KBM-7 (cell line): ENCODE data around the gene RAB5B.

ENCODE experiments used
- DNase-seq: peaks from one replicate; pipeline ENCODE4 v3.0.0-alpha.2; 2015
- in situ Hi-C: fragments of 300-500 bp; cut with MboI; formaldehyde crosslinking; loops from 2 replicates; pipeline ENCODE4 v1.14.3; 2020; ENCODE audit warnings: low sequenced_read_pairs, low pct_unique_long_range_greater_than_20kb, mixed read lengths

The RAB5B gene

DNA sequence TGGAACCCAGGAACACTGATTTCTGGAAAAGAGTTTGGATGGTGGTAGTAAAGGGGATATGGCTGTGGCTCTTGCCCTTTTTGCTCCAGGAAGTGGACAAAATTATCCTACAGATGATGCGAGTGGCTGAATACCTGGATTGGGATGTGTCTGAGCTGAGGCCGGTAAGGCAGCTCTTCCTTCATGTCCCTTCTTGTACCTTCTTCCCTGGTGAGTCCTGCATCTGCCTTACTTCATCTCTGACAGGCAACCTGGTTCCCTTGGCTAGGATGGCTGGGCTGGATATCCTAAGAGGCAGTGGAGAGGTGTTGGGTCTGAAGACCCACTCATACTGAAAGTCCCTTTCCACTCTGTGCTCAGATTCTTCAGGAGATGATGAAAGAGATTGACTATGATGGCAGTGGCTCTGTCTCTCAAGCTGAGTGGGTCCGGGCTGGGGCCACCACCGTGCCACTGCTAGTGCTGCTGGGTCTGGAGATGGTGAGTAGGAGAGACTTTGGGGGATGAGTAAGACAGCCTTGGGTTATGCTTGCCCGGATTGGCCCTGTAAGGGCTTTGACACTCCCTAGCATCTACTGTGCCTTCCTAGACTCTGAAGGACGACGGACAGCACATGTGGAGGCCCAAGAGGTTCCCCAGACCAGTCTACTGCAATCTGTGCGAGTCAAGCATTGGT, 34.9 kb upstream of the RAB5B start:
- in situ Hi-C loops = no loop called here
- no peak for DNase-seq

DNA sequence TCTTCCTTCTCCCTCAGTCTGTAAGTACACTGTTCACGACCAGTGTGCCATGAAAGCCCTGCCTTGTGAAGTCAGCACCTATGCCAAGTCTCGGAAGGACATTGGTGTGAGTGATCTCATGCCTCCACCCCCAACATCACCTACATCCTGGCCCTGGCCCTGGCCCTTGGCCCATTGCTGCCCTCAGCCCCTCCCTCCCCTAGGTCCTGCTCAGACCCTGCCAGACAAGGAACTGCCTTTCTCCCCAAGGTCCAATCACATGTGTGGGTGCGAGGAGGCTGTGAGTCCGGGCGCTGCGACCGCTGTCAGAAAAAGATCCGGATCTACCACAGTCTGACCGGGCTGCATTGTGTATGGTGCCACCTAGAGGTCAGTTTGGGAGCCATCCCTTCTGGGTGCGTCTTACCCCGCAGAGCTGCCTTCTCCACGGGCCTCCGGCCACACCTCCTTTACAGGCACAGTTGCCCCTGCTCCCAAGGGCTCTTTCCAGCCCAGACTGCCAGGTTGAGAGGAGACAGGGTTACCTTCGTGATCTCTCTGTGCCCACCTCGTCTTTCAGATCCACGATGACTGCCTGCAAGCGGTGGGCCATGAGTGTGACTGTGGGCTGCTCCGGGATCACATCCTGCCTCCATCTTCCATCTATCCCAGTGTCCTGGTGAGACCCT, 33.7 kb upstream of the RAB5B start:
- peak; percentile 88 for DNase-seq
- in situ Hi-C loops = no loop called here

DNA sequence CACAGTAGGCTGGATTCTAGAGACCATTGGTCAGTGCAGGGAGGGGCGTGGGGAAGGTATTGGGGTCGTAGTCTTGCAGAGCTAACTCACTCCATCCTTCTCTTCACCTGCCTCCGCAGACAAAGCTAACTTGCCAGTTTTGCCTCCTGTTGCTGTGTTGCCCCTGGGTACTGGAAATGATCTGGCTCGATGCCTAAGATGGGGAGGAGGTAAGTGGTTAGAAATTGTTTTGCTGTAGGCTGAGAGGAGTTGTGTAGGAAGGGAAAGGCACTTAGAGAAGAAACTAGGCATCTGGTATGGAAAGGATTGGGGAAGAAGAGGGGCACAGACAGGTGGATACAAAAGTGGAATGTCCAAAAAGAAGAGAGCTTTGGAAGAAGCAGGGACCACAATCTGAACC, 31.8 kb upstream of the RAB5B start:
- in situ Hi-C loops = no loop called here
- DNase-seq = no peak

DNA sequence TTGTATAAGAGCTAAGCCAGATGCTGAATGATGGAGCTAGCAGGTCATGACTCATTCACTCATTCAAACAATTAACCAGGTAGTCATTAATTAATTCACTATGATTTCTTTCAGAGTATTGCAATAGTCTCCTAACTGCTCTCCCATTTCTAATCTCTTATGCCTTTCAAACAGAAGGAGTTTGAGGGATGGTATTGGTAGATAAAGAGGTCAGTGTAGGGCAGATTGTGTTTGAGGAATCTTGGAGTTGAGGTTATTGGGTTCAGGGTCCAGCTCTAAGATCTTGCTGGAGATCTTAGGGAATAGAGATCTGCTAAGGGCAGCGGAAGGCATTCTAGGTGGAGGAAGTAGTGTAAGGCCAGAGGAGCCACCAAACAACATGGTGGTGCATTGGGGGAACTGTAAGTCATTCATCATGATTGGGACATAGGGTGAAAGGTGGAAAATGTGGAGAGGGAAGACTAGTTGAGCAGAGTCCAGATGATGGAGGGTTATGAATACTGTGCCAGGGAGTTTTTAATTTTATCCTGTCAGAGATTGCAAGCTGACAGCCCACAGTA, 31.2 kb upstream of the RAB5B start:
- in situ Hi-C loops = no loop called here
- DNase-seq = no peak

DNA sequence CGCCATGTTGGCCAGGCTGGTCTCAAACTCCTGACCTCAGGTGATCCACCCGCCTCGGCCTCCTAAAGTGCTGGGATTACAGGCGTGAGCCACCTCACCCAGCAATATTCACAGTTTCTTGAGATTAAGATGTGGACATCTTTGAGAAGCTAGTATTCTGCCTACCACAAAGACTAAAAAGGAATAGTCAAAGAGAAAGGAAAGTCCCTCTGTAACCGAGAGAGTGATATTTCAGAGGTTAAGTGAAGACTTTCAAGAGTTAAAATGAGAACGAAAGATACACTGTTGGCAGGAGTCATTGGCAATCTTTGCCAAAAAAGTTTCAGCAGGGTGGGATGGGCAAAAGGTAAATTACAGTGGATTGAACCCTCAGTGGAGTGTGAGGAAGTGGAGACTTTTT, 27.3 kb upstream of the RAB5B start:
- in situ Hi-C loops = no loop called here
- DNase-seq = no peak

DNA sequence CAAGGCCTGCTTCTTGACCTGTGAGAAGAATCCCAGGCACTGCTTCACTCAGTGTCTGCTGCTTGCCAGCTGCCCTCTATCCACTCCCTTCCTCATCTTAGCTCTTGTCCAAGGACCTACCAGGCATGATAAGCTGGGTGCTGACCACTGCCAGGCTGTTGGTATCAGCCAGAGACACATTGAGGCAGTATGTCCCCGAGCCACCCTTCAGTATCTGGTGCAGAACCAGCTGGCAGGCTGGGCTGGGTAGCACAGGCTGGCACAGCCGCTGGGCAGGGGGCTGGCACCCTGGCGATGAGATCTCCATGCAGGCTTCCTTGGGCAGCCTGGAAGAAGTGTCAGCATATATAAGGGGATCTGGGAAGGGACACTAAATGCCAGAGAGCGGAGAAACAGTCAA, 18.5 kb upstream of the RAB5B start:
- in situ Hi-C loops = no loop called here
- no peak for DNase-seq

DNA sequence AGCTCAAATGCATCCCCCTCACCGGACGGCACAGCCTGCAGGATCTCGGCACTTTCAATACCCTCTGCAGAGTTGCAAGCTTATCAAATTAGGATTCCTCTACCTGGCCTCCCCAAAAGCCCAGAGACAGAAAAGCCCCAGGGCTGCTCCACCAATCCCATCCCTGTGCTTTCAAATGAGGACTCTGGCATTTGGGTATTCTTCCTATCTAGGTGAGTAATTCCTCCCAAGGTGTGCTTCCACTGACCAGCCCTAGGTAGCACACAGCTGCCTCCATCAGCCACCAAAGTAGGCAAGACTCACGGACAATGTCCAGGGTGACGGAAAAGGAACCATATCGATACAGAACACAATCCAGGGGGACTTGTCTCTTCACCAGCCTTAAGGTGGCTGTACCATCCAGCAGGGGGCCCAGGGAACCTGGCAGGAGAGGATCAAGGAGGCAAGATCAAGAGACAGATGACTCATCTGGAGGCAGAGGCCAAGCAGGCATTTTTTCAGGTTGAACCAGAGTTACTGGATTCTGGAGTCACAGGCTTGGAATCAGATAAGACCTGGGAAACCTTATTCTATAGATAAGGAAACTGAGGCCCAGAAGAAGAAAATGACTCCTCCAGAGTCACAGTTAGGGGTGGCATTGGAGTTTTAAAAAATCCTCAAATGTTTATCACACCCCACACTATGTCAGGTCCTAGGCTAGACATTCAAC, 17.9 kb upstream of the RAB5B start:
- in situ Hi-C loops = no loop called here
- peak; percentile 46 for DNase-seq

DNA sequence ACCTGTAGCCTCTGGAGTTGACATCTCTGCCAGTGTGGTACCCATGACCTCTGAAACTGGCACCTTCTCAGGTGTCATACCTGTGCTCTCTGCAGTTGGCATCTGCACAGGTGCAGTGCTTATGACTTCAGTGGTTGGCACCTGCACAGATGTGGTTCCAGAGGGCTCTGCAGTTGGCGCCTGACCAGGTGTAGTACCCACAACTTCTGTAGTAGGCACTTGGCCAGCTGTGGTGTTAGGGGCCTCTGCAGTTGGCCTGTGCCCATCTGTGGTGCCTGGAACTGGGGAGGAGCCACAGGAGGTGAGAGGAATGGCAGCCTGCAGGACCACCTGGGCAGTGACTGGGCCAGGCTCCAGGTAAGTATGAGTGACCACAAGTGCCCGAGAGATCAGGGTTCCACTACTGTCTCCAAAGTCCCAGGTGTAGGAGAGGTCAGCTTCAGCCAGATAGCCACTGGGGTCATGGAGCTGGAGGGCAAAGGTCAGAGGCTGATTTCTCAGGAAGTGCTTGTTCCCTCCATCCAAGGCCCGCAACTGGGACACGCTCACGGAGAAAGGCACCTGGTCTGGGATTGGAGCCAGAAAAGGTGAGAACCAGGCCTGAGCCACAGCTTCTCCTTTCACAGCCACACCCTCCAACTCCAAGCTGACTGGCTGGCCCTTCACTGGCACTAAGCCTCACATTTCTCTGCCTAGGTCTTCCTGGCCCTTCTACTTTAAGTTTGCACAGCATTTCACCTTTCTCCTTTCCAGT, 16.6 kb upstream of the RAB5B start:
- in situ Hi-C loops = no loop called here
- no peak for DNase-seq

DNA sequence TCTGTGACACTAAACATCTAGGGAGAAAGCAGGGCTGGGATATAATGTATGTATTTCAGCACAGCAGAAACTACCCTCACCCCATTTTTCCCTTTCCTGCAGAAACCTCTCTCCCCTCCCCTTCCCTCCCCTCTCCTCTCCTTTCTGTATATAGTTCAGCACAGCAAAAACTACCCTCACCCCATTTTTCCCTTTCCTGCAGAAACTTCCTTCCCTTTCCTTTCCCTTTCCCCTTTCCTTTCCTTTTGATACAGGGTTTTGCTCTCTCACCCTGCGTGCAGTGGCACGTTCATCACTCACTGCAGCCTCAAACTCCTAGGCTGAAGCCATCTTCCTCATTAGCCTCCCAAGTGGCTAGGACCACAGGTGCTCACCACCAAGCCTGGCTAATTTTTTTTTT, 10.1 kb upstream of the RAB5B start:
- in situ Hi-C loops = no loop called here
- DNase-seq = no peak

DNA sequence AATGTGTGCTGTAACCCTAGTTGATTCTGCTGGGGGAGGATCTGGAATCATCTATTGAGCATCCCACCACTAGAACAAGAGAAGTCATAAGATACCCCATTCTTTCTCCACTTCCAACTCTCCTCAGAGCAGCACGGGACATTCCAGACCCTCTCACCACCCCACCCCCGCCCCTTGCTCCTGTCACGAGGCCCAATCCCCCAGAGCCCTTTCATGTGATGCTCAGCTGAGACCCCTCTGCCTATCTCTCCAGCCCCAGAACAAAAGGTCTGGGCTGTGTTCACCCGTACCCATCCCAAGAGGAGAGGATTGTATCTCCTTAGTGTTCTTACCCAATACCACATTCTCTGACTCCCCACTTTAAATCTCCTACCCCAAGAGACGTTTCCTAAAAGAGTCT, 8.6 kb upstream of the RAB5B start:
- in situ Hi-C loops = no loop called here
- no peak for DNase-seq

DNA sequence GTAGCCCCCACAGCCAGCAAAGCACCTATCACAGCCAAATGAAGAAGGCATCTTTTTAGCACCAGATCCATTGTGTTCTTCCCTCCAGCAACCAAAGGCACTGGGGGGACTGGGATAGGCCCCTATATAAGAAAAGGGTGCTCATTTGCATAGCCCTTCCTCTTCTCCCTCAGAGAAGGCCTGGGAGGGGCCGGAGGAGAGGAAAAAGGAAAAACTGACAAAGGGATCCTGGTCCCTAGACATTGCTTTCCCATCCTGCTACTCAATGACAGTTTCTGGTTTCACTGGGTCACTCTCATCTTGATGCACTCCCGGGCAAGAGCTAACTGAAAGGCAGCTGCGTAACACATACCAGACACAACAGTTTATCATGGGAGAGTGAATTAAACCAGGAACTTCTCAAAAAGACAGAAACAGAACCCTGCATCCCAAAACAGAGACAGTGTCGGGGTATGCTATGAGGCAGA, 7.9 kb upstream of the RAB5B start, which contains the start of gene PMEL:
TSS of gene PMEL (minus strand) at position 102 of the 467 bp plus-strand sequence. CDS start at position 71, 31 bp downstream.
- DNase-seq = peak; percentile 26
- in situ Hi-C loops = no loop called here

DNA sequence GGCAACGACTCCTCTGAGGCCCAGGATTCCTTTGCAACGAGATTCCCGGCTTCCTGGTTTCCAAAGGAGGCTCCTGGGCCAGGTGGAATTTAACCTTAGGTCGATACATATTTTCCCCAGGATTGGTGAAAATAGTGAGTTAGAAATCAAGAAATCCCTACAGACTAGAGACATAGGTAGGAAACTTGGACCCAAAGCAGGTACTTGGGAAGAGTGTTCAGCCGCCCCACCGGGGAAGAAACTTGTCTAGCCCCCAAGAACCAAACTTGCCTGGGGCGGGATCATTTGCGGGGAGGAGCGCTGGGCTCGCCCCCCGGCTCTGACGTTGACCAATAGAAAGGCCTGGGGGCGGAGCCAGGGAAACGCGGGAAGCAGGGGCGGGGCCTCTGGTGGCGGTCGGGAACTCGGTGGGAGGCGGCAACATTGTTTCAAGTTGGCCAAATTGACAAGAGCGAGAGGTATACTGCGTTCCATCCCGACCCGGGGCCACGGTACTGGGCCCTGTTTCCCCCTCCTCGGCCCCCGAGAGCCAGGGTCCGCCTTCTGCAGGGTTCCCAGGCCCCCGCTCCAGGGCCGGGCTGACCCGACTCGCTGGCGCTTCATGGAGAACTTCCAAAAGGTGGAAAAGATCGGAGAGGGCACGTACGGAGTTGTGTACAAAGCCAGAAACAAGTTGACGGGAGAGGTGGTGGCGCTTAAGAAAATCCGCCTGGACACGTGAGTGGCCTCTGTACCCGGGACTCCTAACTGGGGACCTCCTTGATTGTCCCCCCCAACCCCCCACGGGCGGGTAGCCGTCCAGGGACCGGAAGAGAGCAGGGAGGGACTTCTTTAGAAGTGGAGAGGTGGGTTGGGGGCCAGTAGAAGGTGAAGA, 7.2 kb upstream of the RAB5B start, which contains the start of gene CDK2:
TSS of gene CDK2 (plus strand) at position 423 of the 874 bp plus-strand sequence. CDS start at position 602, 179 bp downstream.
- in situ Hi-C loops = no loop called here
- peak; percentile 89 for DNase-seq

DNA sequence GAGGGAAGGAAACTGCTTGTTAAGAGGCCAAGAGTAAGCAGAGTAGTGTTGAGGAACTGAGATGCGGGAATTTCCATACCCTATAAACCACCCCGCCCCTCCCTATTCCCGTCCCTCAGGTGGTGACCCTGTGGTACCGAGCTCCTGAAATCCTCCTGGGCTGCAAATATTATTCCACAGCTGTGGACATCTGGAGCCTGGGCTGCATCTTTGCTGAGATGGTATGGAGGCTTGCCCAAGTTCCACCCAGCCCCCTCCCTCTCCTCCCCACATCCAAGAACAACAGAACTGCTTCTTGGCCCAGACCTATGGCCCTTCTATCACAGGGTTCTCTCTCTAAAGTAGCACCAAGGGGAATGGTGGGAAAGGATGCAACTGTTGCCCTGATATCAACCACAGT, 4.5 kb upstream of the RAB5B start:
- in situ Hi-C loops = no loop called here

DNA sequence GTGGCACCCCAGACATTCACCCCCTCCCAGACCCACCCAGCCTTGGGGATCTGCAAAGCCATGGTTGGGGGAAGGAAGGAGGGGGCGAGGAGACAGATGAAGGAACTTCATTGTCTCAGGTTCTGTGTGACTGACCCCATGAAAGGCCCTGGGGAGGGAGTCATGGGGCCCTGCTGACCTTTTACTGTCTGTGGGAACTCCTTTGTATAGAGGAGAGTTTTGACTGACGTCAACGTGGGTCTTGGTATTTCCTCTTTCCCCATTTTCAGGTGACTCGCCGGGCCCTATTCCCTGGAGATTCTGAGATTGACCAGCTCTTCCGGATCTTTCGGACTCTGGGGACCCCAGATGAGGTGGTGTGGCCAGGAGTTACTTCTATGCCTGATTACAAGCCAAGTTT, 3.1 kb upstream of the RAB5B start:
- DNase-seq = no peak
- in situ Hi-C loops = no loop called here

More for the DNA sequence above, 4.5 kb upstream of the RAB5B start:
- no peak for DNase-seq

DNA sequence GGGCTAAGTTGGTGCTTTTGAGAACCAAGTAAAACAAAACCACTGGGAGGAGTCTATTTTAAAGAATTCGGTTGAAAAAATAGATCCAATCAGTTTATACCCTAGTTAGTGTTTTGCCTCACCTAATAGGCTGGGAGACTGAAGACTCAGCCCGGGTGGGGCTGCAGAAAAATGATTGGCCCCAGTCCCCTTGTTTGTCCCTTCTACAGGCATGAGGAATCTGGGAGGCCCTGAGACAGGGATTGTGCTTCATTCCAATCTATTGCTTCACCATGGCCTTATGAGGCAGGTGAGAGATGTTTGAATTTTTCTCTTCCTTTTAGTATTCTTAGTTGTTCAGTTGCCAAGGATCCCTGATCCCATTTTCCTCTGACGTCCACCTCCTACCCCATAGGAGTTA, 1.8 kb upstream of the RAB5B start:
- in situ Hi-C loops = no loop called here
- no peak for DNase-seq

DNA sequence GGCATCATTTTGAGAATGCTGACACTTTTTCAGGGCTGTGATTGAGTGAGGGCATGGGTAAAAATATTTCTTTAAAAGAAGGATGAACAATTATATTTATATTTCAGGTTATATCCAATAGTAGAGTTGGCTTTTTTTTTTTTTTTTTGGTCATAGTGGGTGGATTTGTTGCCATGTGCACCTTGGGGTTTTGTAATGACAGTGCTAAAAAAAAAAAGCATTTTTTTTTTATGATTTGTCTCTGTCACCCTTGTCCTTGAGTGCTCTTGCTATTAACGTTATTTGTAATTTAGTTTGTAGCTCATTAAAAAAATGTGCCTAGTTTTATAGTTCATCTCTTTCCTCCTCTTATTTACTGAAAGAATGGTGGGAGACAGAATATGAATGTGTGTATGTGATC, 1.4 kb upstream of the RAB5B start:
- DNase-seq = no peak
- in situ Hi-C loops = no loop called here

DNA sequence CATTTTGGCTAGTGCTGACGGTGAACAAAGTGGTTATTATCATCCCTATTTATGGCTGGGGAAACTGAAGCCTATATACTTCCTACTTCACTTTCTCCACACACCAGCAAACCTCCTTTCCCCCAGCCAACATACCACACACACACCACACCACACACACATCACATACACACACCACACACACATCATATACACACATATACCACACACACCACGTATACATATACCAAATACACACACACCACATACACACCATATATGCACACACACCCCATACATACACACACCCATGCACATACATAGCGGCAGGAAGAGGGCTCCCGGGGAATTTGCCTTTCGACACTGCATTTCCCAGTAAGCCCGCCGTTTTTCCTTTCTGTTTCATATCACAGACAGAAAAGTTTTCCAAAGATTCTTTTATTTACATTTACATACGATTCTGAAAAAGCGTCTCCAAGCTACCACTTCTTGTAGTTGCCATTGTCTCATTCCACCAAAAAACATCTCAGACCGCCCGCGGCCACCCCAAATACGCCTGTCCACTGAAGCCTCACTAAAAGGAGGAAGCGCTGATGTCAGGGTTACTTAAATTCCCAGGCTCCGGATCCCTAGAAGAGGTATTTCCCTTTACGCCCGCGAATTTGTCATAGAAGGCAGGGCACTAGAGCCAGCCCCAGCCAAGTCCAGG, 823 bp upstream of the RAB5B start:
- in situ Hi-C loops = no loop called here
- DNase-seq = no peak

DNA sequence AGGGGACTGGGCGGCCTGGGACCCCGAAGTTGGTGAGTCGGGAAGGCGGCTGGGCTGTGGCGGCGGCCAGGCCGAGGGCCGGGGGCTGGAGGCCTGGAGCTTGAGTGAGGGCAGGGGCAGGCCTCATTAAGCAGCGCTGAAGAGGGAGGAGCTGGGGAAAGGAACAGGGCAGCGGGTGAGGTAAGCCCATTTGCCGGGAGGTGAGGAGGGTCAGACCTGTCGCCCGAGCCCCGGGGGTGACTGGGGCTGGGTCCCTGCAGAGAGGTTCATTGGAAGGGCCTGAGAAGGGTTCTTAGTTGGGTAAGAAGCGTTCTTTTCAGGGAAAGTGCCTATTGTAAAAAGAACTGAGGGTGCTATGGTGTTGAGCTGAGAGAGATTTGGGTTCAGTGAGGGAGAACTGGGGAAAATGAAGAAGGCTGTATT, 441 bp downstream of the RAB5B start:
- in situ Hi-C loops = no loop called here
- peak; percentile 33 for DNase-seq
